SK-N-SH (cell line): ENCODE measurements around the gene MTCH1. TPM values are rescaled to one million over a fixed set of nuclear protein-coding genes. Genes with fewer than 3 reads are reported as not detected.
"Not testable (repeated sequence)": the region's sequence is repeated elsewhere in the genome, so short reads cannot be mapped to it uniquely, and the experiment has no call there.

ENCODE experiments used
- CTCF ChIA-PET: fragments of 300-600, 350-600 bp; formaldehyde crosslinking; extraction: SDS; loops from one replicate; lab custom pipeline; 2021; lab: Yijun Ruan, JAX
- POLR2A ChIA-PET: fragments of 350-600 bp; sonication (Branson Sonifier 250); formaldehyde crosslinking; extraction: SDS; loops from one replicate; lab custom pipeline; 2020; ENCODE audit warnings: antibody characterized with exemption, inconsistent platforms; lab: Yijun Ruan, JAX
- DNase-seq: peaks from one replicate; pipeline ENCODE4 v3.0.0; 2012
- H2AFZ ChIP-seq: fragments of 200-600 bp; sonication (generic); 2 replicates; pipeline ENCODE4 v1.8.1; 2016; ENCODE audit warnings: antibody characterized with exemption, mild to moderate bottlenecking, low read depth
- H3F3A ChIP-seq: fragments of 200-600 bp; sonication (generic); replicated peaks from 2 replicates; pipeline ENCODE3; 2016; ENCODE audit warnings: antibody characterized with exemption, mild to moderate bottlenecking; ENCODE audit not compliant: insufficient read depth
- H3K27ac ChIP-seq, 2 experiments: fragments of 200-500 bp in 1 of 2; fragments of 200-600 bp in 1 of 2; sonication (Bioruptor generic) in 1 of 2; sonication (generic), shearing (Covaris generic) in 1 of 2; 2 replicates each; pipeline versions ENCODE4 v1.5.1 to v1.6.1; 2014 to 2016; ENCODE audit warnings: low read depth in 2 of 2, inconsistent platforms in 1 of 2, low read length in 1 of 2, mild to moderate bottlenecking in 1 of 2, mixed read lengths in 1 of 2
- H3K27me3 ChIP-seq: fragments of 200-600 bp; sonication (generic), shearing (Covaris generic); 2 replicates; pipeline ENCODE4 v1.6.1; 2016; ENCODE audit warnings: mixed run types; ENCODE audit not compliant: insufficient read depth
- H3K36me3 ChIP-seq, 2 experiments: fragments of 200-500 bp in 1 of 2; fragments of 200-600 bp in 1 of 2; sonication (Bioruptor generic) in 1 of 2; sonication (generic) in 1 of 2; replicated peaks in 1 of 2; 2 replicates each; pipeline versions ENCODE3 to v1.5.1; 2014 to 2016; ENCODE audit warnings: low read length in 1 of 2, mild to moderate bottlenecking in 1 of 2; ENCODE audit not compliant: insufficient read depth in 2 of 2, control insufficient read depth in 1 of 2
- H3K4me1 ChIP-seq, 2 experiments: fragments of 200-500 bp in 1 of 2; fragments of 200-600 bp in 1 of 2; sonication (Bioruptor generic) in 1 of 2; sonication (generic), shearing (Covaris generic) in 1 of 2; 2 replicates each; pipeline versions ENCODE4 v1.5.1 to v1.6.1; 2014 to 2016; ENCODE audit warnings: low read depth in 1 of 2, low read length in 1 of 2, mixed run types in 1 of 2; ENCODE audit not compliant: insufficient read depth in 2 of 2, control insufficient read depth in 1 of 2
- H3K4me2 ChIP-seq: fragments of 200-600 bp; sonication (generic), shearing (Covaris generic); 2 replicates; pipeline ENCODE4 v1.6.1; 2017; ENCODE audit warnings: mixed run types
- H3K4me3 ChIP-seq, 2 experiments: fragments of 200-500 bp in 1 of 2; fragments of 200-600 bp in 1 of 2; sonication (Bioruptor generic) in 1 of 2; sonication (generic), shearing (Covaris generic) in 1 of 2; 2 replicates each; pipeline versions ENCODE4 v1.5.1 to v1.8.1; 2014 to 2016; ENCODE audit warnings: low read depth in 2 of 2, inconsistent platforms in 1 of 2, low read length in 1 of 2, mild to moderate bottlenecking in 1 of 2, mixed read lengths in 1 of 2, moderate library complexity in 1 of 2
- H3K79me2 ChIP-seq: fragments of 200-600 bp; sonication (generic); 2 replicates; pipeline ENCODE4 v1.8.1; 2017; ENCODE audit warnings: mild to moderate bottlenecking; ENCODE audit not compliant: insufficient read depth
- H3K9ac ChIP-seq: fragments of 200-600 bp; sonication (generic); 2 replicates; pipeline ENCODE4 v1.6.1; 2017; ENCODE audit warnings: mixed run types
- H3K9me2 ChIP-seq: fragments of 200-600 bp; sonication (generic); 2 replicates; pipeline ENCODE4 v1.6.1; 2017; ENCODE audit warnings: mixed run types
- H3K9me3 ChIP-seq: fragments of 200-600 bp; sonication (generic); 2 replicates; pipeline ENCODE4 v1.6.1; 2017; ENCODE audit warnings: mixed run types, mild to moderate bottlenecking, moderate library complexity
- H4K20me1 ChIP-seq: fragments of 200-600 bp; sonication (generic); 2 replicates; pipeline ENCODE4 v1.6.1; 2017; ENCODE audit warnings: mild to moderate bottlenecking, mixed run types; ENCODE audit not compliant: insufficient read depth
- CHD2 ChIP-seq: fragments of 150-350 bp; IDR thresholded peaks from 2 replicates; pipeline ENCODE4 v1.6.1; 2018; ENCODE audit warnings: low read length; ENCODE audit not compliant: partially characterized antibody
- ELF1 ChIP-seq: IDR thresholded peaks from 2 replicates; pipeline ENCODE4 v1.4.0; 2012
- EP300 ChIP-seq, 2 experiments: IDR thresholded peaks; 2 replicates each; pipeline versions ENCODE4 v1.4.0 to v1.6.1; 2012; ENCODE audit warnings: borderline replicate concordance in 1 of 2, low read depth in 1 of 2, low read length in 1 of 2
- EZH2phosphoT487 ChIP-seq: fragments of 200-600 bp; sonication (generic); IDR thresholded peaks from 2 replicates; pipeline ENCODE4 v1.6.1; 2017; ENCODE audit warnings: low read depth, mixed run types, mild to moderate bottlenecking, antibody characterized with exemption, moderate library complexity, borderline replicate concordance
- FOSL2 ChIP-seq: IDR thresholded peaks from 2 replicates; pipeline ENCODE4 v1.4.0; 2012; ENCODE audit warnings: low read depth, mild to moderate bottlenecking, moderate library complexity, borderline replicate concordance
- FOXM1 ChIP-seq: IDR thresholded peaks from 2 replicates; pipeline ENCODE4 v1.4.0; 2012; ENCODE audit warnings: low read depth, mild to moderate bottlenecking
- IRF3 ChIP-seq: fragments of 150-350 bp; IDR thresholded peaks from 2 replicates; pipeline ENCODE4 v1.6.1; 2016; ENCODE audit warnings: mild to moderate bottlenecking, low read depth, low read length
- JUND ChIP-seq: IDR thresholded peaks from 2 replicates; pipeline ENCODE4 v1.4.0; 2012
- MEF2A ChIP-seq: IDR thresholded peaks from 2 replicates; pipeline ENCODE4 v1.4.0; 2012; ENCODE audit warnings: low read depth, borderline replicate concordance
- MXI1 ChIP-seq: IDR thresholded peaks from 2 replicates; pipeline ENCODE4 v1.6.1; 2012; ENCODE audit warnings: mild to moderate bottlenecking, low read depth, low read length, improper control_type of control experiment
- NRF1 ChIP-seq: IDR thresholded peaks from 2 replicates; pipeline ENCODE4 v1.6.1; 2012; ENCODE audit warnings: low read depth, mild to moderate bottlenecking, low read length
- RAD21 ChIP-seq: IDR thresholded peaks from 2 replicates; pipeline ENCODE4 v1.6.1; 2012; ENCODE audit warnings: mild to moderate bottlenecking, low read length
- RFX5 ChIP-seq: IDR thresholded peaks from 2 replicates; pipeline ENCODE4 v1.6.1; 2012; ENCODE audit warnings: mild to moderate bottlenecking, improper control_type of control experiment, low read length
- RXRA ChIP-seq: IDR thresholded peaks from 2 replicates; pipeline ENCODE4 v1.4.0; 2012; ENCODE audit warnings: low read depth, mild to moderate bottlenecking, borderline replicate concordance
- TCF12 ChIP-seq: IDR thresholded peaks from 2 replicates; pipeline ENCODE4 v1.4.0; 2012
- USF1 ChIP-seq: IDR thresholded peaks from 2 replicates; pipeline ENCODE4 v1.4.0; 2012; ENCODE audit warnings: low read depth, borderline replicate concordance
- YY1 ChIP-seq: IDR thresholded peaks from 2 replicates; pipeline ENCODE4 v1.4.0; 2012; ENCODE audit warnings: low read depth, mild to moderate bottlenecking
- WGBS: methylation state at CpG from one replicate; pipeline ENCODE4 v1.1.6; 2017; ENCODE audit warnings: low lambda C conversion rate; 5-methylcytosine and 5-hydroxymethylcytosine counted together
- polyA plus RNA-seq, 3 experiments: library from polyadenylated mRNA; depleted of rRNA; stranded (reverse); fragments of >200 nt; gene quantifications; 2 replicates each; pipeline ENCODE4 v1.2.3, GENCODE V29; 2012
- TF ChIP-seq, protein P1 (sequence below): IDR thresholded peaks from 2 replicates; pipeline ENCODE4; 2012
- TF ChIP-seq, protein P2 (sequence below): fragments of 200-600 bp; sonication (generic); IDR thresholded peaks from 2 replicates; pipeline ENCODE4 v1.6.1; 2017; ENCODE audit warnings: antibody characterized with exemption, mild to moderate bottlenecking, moderate library complexity
- TF ChIP-seq, protein P3 (sequence below): IDR thresholded peaks from 2 replicates; pipeline ENCODE4 v1.6.1; 2012; ENCODE audit warnings: mild to moderate bottlenecking, low read depth, low read length, moderate library complexity

MTCH1 gene
- polyA plus RNA-seq, 1 of the 3 experiments (the other 2 are of a cell fraction): 151 TPM

- H3K27ac ChIP-seq, H3K9me2 ChIP-seq, H4K20me1 ChIP-seq, POLR2A ChIA-PET, H3K4me2 ChIP-seq, H3K9ac ChIP-seq, H3K9me3 ChIP-seq, DNase-seq, H3K4me1 ChIP-seq, H3K36me3 ChIP-seq, H3F3A ChIP-seq, H3K27me3 ChIP-seq, CTCF ChIA-PET, H3K79me2 ChIP-seq, H2AFZ ChIP-seq, H3K4me3 ChIP-seq: not testable (repeated sequence)
- 94% methylated on average over 2 of the region's 40 CpGs for WGBS
Observed at GRCh38 chr6:36941561-36941960, 44.4 kb downstream of the MTCH1 start.

DNA sequence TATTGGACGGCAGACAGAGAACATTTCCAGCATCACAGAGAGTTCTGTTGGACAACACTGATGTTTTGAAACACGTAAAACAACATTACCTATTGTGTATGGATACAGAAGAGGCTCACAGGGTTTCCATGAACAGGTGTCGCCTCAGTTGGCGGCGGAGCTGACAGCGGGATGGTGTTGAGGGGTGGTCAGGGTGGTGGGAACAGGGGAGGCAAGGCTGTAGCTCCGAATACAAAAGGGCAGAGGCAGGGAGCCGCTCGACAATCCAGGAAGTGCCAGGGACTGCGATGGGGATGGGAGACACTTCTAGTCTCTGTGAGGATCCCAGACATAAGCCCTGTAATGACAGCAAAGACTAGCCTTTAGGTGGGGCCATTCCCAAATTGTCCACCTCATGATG lies 46.0 kb downstream of the MTCH1 start:
- H3K27me3 ChIP-seq: no peaks in the 10 kb centered on the region
- 79% methylated on average over 10 of the region's 10 CpGs for whole genome bisulfite sequencing
- no peak overlapping the region for H3K4me2 ChIP-seq
- H3K4me1 ChIP-seq: peaks cover 0 to 8% of the 10 kb centered on the region in 2 experiments; a peak in 1 of 4 replicates
- no peak overlapping the region for H3K4me3 ChIP-seq
- no peaks in the 10 kb centered on the region for H3K9me2 ChIP-seq
- no peaks in the 10 kb centered on the region for H3F3A ChIP-seq
- POLR2A ChIA-PET: no interaction called here
- DNase-seq: no peak
- H3K9me3 ChIP-seq: no peaks in the 10 kb centered on the region
- no peaks in the 10 kb centered on the region for H3K36me3 ChIP-seq
- H4K20me1 ChIP-seq: no peaks in the 10 kb centered on the region
- no peak overlapping the region for H2AFZ ChIP-seq
- H3K9ac ChIP-seq: no peak overlapping the region
- no peak for TF ChIP-seq USF1
- TF ChIP-seq RXRA: no peak
- TF ChIP-seq EP300 (IDR thresholded peaks at IDR 0.05; ENCODE audit: borderline replicate concordance in 1 of 2, low read depth in 1 of 2, low read length in 1 of 2): no peak
- TF ChIP-seq RAD21: no peak
- no peak for TF ChIP-seq CHD2
- TF ChIP-seq TCF12: no peak
- no peak for TF ChIP-seq FOSL2
- TF ChIP-seq, protein P1, sequence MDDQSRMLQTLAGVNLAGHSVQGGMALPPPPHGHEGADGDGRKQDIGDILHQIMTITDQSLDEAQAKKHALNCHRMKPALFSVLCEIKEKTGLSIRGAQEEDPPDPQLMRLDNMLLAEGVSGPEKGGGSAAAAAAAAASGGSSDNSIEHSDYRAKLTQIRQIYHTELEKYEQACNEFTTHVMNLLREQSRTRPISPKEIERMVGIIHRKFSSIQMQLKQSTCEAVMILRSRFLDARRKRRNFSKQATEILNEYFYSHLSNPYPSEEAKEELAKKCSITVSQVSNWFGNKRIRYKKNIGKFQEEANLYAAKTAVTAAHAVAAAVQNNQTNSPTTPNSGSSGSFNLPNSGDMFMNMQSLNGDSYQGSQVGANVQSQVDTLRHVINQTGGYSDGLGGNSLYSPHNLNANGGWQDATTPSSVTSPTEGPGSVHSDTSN: no peak
- TF ChIP-seq FOXM1: no peak
- no peak for TF ChIP-seq EZH2phosphoT487
- no peak for TF ChIP-seq MXI1
- TF ChIP-seq NRF1: no peak
- no peak for TF ChIP-seq RFX5
- TF ChIP-seq JUND: no peak
- TF ChIP-seq IRF3: no peak
- no peak for TF ChIP-seq MEF2A
- no peak for TF ChIP-seq YY1
- TF ChIP-seq, protein P2, sequence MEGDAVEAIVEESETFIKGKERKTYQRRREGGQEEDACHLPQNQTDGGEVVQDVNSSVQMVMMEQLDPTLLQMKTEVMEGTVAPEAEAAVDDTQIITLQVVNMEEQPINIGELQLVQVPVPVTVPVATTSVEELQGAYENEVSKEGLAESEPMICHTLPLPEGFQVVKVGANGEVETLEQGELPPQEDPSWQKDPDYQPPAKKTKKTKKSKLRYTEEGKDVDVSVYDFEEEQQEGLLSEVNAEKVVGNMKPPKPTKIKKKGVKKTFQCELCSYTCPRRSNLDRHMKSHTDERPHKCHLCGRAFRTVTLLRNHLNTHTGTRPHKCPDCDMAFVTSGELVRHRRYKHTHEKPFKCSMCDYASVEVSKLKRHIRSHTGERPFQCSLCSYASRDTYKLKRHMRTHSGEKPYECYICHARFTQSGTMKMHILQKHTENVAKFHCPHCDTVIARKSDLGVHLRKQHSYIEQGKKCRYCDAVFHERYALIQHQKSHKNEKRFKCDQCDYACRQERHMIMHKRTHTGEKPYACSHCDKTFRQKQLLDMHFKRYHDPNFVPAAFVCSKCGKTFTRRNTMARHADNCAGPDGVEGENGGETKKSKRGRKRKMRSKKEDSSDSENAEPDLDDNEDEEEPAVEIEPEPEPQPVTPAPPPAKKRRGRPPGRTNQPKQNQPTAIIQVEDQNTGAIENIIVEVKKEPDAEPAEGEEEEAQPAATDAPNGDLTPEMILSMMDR: no peak
- TF ChIP-seq, protein P3, sequence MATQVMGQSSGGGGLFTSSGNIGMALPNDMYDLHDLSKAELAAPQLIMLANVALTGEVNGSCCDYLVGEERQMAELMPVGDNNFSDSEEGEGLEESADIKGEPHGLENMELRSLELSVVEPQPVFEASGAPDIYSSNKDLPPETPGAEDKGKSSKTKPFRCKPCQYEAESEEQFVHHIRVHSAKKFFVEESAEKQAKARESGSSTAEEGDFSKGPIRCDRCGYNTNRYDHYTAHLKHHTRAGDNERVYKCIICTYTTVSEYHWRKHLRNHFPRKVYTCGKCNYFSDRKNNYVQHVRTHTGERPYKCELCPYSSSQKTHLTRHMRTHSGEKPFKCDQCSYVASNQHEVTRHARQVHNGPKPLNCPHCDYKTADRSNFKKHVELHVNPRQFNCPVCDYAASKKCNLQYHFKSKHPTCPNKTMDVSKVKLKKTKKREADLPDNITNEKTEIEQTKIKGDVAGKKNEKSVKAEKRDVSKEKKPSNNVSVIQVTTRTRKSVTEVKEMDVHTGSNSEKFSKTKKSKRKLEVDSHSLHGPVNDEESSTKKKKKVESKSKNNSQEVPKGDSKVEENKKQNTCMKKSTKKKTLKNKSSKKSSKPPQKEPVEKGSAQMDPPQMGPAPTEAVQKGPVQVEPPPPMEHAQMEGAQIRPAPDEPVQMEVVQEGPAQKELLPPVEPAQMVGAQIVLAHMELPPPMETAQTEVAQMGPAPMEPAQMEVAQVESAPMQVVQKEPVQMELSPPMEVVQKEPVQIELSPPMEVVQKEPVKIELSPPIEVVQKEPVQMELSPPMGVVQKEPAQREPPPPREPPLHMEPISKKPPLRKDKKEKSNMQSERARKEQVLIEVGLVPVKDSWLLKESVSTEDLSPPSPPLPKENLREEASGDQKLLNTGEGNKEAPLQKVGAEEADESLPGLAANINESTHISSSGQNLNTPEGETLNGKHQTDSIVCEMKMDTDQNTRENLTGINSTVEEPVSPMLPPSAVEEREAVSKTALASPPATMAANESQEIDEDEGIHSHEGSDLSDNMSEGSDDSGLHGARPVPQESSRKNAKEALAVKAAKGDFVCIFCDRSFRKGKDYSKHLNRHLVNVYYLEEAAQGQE: no peak
- no peak for TF ChIP-seq ELF1
- H3K27ac ChIP-seq: no peak overlapping the region
- CTCF ChIA-PET: interaction anchor here (0.8 kb wide), 1 partner anchor 78 kb away, joined by 3 read pairs; no protein-coding TSS in a partner anchor
- H3K79me2 ChIP-seq: no peaks in the 10 kb centered on the region
